NCI-H1930 (cell line): ENCODE measurements around the gene LSM12.
"Not testable (repeated sequence)": the region's sequence is repeated elsewhere in the genome, so short reads cannot be mapped to it uniquely, and the experiment has no call there.

ENCODE experiments used
- DNase-seq, 2 experiments: peaks; one replicate each; lab custom pipeline; 2025; lab: John Stamatoyannopoulos, UW

The LSM12 gene

DNA sequence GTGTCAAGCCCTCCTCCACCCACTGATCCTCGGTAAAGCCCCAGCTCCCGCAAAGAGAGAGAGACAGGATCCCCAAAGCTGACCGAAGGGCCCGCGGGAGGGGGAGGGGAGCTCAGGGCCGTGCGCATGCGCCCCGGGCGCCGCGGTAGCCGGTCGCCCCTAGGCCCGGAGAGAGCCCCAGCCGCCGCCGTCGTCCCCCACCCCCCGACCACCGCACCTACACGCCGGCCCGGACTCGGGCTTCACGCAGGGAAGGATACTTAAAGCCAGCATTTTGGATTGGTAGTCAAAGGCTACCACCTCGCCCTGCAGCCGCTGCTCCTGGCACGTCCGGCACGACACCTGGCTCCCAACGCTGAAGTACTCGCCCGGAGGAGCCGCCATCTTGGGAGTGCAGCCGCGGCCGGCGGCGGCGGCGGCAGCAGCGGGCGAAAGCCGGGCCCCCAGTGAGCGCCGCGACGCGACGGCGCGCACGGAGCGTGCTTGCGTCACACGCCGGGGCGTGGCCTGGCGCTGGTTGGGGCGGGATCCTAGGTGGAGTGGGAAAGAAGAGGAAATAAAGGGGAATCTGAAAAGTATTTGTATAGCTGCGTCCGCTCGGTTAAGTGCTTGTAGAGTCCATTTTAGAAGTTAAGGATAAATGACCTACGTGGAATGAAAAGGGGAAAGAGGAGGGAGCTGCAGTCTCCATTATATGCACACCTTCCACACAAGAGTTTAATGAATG, at the start of gene LSM12:
Gene LSM12 (minus strand): TSS at position 468 of the 727 bp plus-strand sequence. CDS start 84 bp downstream, at position 384.
- DNase-seq, result peak; percentile 83 to 86

DNA sequence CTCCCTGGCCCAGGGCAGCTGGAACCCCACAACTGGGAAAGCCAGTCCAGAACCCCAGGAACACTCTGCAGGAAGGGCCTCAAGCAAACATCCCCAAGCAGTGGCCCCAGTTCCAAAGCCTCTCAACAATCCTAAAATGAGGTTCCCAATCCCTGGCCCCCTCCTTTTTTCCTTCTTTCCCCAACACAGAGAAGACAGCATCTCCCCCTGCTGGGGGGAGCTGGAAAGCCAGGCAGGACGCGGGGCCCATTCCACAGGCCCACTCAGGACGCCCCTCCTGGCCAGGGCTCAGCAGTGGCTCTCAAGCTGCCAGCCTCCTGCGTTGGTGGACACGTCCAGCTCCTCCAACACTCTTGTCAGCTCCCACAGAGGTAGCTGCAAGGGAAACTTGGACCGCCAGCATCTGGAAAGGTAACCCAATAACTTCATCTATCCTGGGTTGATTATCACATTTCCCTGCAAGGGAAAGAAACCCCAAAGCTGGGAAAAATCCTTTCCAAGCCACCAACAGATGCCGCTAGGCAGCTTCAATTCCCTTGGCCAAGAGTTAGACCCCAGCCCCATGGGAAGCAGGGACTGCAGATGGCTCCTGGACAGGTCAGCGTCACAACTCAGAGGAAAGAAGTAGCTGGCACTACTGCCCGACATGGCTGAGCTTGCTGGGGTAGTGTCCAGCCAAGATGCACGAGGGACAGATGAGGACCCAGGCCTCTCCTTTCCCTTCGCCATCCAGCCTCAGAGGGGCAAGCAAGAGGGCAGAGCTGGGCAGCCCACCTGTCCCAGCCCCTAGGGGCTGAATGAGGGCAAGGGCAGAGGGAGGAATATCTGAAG, 49.3 kb upstream of the LSM12 start:
- DNase-seq, result no peak

DNA sequence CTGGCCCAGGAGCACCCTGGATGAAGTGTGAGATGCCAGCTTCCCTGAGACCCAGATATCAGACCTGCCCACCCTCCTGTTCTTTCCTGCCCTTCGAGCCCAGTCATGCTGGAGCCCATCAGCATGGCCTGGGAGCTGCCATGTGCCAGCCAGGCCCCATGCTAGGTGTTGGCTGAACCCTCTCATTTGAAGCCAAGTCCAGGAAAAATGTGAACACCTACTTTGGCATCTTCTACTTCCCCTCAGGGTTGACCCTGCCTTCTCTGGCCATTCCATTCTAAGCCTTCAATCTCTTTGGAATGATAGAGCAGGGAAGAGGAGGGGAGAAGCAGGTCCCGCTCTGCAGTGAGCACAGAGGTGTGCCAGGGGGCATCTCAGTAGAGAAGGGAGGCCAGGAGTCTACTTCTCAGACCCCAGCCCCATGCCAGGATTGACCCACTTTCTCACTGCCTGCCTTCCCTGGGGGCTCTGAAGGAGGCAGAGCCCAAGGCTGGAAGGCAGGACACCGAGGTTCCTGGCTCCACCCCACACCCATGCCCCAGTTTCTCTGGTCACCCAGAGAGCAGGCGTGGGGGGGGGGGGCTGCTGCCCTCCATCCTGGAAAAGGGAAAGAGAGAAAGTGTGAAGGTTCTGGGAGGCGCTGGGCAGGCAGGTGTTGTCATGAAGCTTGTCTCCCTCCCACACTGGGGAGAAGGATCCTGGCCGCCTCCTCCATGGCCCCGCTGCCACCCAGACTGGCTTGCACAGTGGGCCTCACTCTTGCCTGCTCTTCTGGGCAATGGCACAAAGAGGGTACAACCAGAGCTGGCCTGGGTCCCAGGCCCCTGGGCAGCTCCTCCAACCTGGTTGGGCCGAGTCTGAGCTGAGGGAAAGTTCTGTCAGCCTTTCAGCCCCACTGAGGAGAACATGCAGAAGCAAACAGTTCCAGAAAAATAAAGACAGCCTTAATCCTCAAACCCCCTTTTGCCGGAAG, 47.7 kb upstream of the LSM12 start:
- DNase-seq, result no peak

DNA sequence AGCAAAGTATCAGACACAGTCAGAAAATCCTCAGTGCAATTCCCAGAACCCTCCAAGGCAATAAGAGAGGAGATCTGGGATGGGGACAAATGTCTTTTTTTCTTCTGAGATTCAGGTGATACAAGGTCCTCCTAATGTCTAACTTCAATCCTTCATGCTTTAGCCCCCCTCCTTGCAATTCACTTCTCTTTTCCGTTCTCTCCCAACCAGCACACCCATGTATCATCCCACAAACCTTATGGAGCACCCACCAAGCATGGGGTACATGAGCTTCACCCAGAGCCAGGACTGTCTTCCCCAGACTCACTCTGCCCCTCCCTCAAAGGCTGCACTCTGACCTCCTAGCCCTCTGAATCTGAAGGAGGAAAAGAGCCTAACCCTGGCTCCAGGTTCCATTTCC, 46.9 kb upstream of the LSM12 start:
- DNase-seq, result no peak

DNA sequence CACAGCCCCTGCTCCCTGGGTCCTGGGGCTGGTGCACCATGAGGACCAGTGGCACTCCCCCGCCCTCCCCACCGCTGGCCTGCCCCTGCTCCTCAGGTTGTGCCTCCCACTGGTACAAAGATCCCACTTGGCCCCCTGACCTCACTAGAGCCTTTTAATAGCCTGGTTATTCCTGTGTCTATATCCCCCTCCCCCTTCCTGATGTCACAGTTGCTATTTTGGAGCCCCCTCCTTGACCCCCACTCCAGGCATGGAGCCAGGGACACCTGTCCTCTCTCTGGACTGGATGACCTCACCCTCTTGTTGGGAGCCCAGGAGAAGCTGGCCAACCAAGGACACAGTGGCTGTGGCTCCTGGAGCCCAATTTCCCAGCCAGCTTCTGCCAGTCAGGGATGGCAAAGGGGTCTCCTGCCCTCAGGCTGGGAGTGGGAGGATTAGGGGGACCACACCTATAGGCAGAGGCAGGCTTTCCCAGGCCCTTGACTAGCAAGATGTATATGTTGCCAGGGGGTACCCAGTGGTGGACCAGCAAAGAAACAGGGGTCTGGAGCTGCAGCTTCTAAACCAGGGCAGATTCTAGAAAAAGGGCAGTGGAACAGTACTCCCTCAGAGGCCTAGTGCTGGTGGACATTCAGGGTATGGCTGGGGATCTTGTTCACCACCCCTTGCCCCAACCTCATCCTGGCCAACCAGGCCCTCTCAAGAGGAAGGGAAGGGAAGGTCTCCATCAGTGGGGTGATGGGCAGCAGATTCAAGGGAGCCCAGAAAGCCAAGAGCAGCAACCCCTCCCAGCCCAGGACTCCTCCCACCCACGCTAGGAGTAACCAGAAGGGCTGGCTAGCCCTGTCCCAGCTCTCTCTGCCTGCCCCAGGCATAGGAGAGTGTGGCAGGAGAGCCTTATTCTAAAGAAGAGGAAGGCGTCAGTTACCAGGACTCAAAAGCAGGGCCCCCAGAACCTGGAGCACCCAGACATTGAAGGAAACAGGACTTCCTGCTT, 46.1 kb upstream of the LSM12 start:
- DNase-seq, result no peak

GRCh38 chr17:44111777-44112176, 45.3 kb upstream of the LSM12 start:
- DNase-seq, result no peak

- no peak for DNase-seq
These were observed 44.6 kb upstream of the LSM12 start for GRCh38 chr17:44110823-44111633.

- DNase-seq, result no peak
These were observed 43.7 kb upstream of the LSM12 start for GRCh38 chr17:44110011-44110686.

- DNase-seq, result no peak
These were observed 42.8 kb upstream of the LSM12 start for GRCh38 chr17:44109312-44109630.

GRCh38 chr17:44108440-44109311, 42.2 kb upstream of the LSM12 start:
- no peak for DNase-seq

DNA sequence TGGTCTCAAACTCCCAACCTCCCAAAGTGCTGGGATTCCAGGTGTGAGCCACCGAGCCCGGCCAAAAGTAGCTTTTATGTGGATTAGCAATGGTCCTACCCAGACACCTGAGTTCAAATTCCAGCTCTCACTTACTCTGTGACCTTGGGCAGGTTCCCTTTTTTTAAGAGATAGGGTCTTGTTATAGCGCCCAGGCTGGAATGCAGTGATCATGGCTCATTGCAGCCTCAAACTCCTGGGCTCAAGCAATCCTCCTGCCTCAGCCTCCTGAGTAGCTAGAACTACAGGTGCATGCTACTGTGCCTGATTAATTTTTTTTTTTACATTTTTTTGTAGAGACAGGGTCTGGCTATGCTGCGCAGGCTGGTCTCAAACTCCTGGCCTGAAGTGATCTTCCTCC, 40.3 kb upstream of the LSM12 start:
- DNase-seq, result no peak

DNA sequence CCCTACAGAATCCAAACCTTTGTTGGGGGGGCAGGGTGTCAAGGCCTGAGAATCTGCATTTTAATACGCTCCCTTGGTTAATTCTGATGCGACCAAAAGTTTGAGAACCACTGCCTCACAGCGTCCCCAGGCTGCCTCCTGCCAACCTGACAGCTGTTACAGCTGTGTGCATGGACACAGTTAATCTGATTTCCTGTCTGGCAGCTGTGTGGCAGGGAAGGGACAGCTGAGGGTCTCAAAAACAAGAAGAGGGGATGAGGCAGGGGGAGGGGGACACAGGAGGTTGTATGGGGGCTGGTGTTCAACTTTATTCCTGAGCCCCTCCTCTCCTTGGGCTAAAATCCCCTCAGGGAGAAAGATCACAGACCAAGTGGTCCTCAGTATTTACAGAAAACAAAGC, 39.5 kb upstream of the LSM12 start:
- DNase-seq, result no peak

DNA sequence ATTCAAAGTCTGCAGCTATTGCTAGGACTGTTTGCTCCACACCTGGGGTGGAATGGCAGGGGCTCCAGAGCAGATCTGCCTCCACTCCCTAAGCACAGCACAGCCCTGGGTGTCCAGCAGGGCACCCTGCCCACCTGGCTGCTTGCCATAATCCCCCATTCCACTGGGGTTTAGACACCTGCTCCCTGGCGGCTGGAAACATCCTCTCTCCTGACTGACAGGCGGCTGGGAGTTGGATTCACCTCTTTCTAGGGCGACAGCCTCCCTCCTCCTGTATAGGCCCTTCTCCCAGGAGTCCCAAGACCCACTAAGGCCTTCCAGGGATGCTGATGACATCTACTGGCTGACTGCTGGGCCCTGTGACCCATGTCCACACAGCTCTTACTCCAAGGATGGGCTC, 39.0 kb upstream of the LSM12 start:
- no peak for DNase-seq

DNA sequence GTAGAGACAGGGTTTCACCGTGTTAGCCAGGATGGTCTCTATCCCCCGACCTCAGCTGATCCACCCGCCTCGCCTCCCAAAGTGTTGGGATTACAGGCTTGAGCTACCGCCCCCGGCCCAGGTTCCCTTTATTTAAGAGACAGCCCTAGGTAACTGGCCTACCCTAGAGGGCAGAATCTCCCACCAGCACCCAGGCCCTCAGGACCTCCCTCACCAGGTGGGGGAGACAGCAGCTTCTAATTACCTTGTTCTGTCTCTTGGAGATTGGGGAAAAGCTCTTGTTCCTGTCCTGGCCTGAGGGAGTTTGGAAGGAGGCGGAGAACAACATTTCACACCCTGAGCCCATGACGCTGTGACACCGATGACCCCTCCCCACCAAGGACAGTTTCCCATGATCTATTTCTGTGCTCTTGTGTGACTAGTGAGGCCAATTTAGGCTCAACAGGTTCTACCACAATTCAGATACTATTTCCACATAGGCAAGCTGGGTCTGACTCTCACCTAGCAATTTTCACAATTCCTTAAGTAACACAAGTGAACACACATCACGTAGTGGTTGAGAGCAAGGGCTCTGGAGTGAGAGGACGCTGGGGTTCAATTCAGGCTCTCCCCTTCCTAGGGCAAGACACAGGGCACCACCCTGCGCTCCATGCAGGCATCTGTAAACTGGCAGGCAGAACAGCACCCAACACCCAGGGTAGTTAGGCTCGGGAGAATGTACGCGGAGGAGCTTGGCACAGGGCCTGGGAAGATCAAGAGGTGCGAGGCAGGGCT, 36.6 kb upstream of the LSM12 start:
- DNase-seq, result no peak

GRCh38 chr17:44101858-44102257, 35.4 kb upstream of the LSM12 start:
- not testable (repeated sequence) for DNase-seq

DNA sequence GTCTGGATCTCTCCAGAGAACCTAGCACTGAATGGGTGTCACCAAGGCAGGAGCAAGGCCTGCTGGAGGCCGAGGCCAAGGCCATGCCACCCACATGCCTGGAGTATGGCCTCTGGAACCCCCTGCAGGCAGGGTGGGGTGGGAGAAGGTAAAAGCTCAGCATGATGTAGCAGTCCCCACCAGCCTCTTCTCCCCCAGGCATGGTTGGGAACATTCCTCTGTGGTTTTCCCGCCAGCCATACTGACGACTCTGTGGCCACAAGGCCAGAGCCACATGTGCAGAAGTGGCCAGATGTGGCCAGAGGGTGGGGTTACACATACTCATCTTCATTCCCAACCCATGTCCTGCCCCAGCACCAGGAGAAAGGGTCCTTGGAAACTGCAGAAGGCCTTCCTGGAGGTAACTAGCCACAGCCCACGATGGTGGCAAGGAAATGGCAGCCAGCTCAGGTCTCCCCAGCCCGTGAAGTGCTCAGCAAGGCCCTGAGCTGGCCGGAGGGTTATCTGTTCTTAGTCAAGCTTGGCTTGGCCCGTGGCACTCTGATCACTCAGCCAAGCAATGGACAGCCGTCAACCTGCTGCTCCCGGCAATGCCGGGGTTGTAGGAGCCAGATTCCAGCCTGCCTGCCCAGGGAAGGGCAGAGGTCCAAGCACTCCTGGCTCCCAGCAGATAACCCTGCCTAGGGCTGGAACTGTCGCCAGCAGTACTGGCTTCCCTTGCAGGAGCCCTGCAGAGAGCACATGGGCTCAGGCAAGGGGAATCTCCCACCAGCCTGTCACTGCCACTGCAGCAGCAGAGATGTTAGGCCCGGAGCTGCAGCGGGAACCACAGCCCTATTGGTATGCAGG, 30.9 kb upstream of the LSM12 start:
- no peak for DNase-seq
